Gastroesophageal sphincter (tissue), 4 donors: Measurements from ENCODE around the gene DOK7. TPM values are rescaled to one million over a fixed set of nuclear protein-coding genes. Genes with fewer than 3 reads are reported as not detected.

Experiments
- ATAC-seq: fragments of 150-250 bp; one replicate; pipeline ENCODE4 v1.9.1; 2016; ENCODE audit warnings: mild to moderate bottlenecking, moderate library complexity
- H3K27ac ChIP-seq, 4 donors: fragments of 200-600 bp; sonication (generic) in 3 of 4; 1 replicate in 3 of 4; 2 replicates in 1 of 4; pipeline ENCODE4 v1.5.1; 2016 to 2019
- H3K27me3 ChIP-seq: fragments of 200-600 bp; sonication (generic); one replicate; pipeline ENCODE4 v1.5.1; 2019
- H3K36me3 ChIP-seq, 2 donors: fragments of 200-600 bp; sonication (generic); one replicate each; pipeline ENCODE4 v1.5.1; 2019; ENCODE audit warnings: control low read depth in 1 of 2
- H3K4me1 ChIP-seq, 3 donors: fragments of 200-600 bp; sonication (generic); 1 replicate in 2 of 3; 2 replicates in 1 of 3; pipeline ENCODE4 v1.5.1; 2016 to 2019; ENCODE audit warnings: control low read depth in 2 of 3
- H3K4me3 ChIP-seq, 2 donors: fragments of 200-600 bp; sonication (generic); one replicate each; pipeline ENCODE4 v1.5.1; 2019; ENCODE audit warnings: mild to moderate bottlenecking in 1 of 2, moderate library complexity in 1 of 2
- H3K9me3 ChIP-seq, 3 donors: fragments of 200-600 bp; sonication (generic); one replicate each; pipeline ENCODE4 v1.5.1; 2017 to 2019; ENCODE audit warnings: control low read depth in 2 of 3
- CTCF ChIP-seq, 4 experiments: fragments of 200-600 bp in 2 of 4; fragments of 450-650 bp in 2 of 4; sonication (generic) in 1 of 4; IDR thresholded peaks; one replicate each; pipeline ENCODE4 v1.5.1; 2017 to 2019; ENCODE audit warnings: antibody characterized with exemption in 4 of 4, mild to moderate bottlenecking in 2 of 4, moderate library complexity in 2 of 4
- EP300 ChIP-seq: sonication (generic); formaldehyde crosslinking; IDR thresholded peaks from one replicate; pipeline ENCODE4 v1.6.1; 2017; ENCODE audit warnings: antibody characterized with exemption, mild to moderate bottlenecking
- POLR2A ChIP-seq, 2 donors: fragments of 450-650 bp; IDR thresholded peaks; one replicate each; pipeline ENCODE4 v1.6.1; 2017; ENCODE audit warnings: antibody characterized with exemption in 2 of 2, mild to moderate bottlenecking in 2 of 2, moderate library complexity in 1 of 2
- POLR2AphosphoS5 ChIP-seq: sonication (generic); formaldehyde crosslinking; IDR thresholded peaks from one replicate; pipeline ENCODE4 v1.6.1; 2017; ENCODE audit warnings: antibody characterized with exemption
- WGBS, 2 donors: methylation state at CpG; one replicate each; pipeline ENCODE4 v1.1.5; 2018; ENCODE audit warnings: low coverage in 1 of 2; 5-methylcytosine and 5-hydroxymethylcytosine counted together
- total RNA-seq, 4 donors: library from RNA; depleted of rRNA; stranded (reverse); fragments of >200 nt; gene quantifications; one replicate each; pipeline ENCODE4 v1.1.0, GENCODE V29; 2016

The DOK7 gene
- total RNA-seq, 4 donors from 2014 or later = 0.32 to 5.3 (median 2.8) TPM

GRCh38 chr4:3516061-3516835 lies 53.1 kb downstream of the DOK7 start:
- ATAC-seq = no peak
- Histone ChIP-seq H3K9me3 (no peaks in the 10 kb centered on the region), H3K4me1 (no peaks in the 10 kb centered on the region), H3K4me3 (no peak overlapping the region), H3K27me3 (no peaks in the 10 kb centered on the region), H3K36me3 (peaks cover 0 to 100% of the 10 kb centered on the region in 2 donors), H3K27ac (no peak overlapping the region)
- WGBS, 2 donors = 100% methylated on average over 1 of the region's 32 CpGs; no CpG with 5 or more reads in 1 of the 2 donors
- no peak for TF ChIP-seq EP300

- 96% methylated on average over 5 of the region's 29 CpGs; no CpG with 5 or more reads in 1 of the 2 donors for WGBS, 2 donors
- H3K36me3 ChIP-seq = peaks cover 0 to 100% of the 10 kb centered on the region in 2 donors
- no peaks in the 10 kb centered on the region for H3K27me3 ChIP-seq
- H3K9me3 ChIP-seq = no peaks in the 10 kb centered on the region
- H3K4me3 ChIP-seq = no peak overlapping the region
- H3K27ac ChIP-seq = no peak overlapping the region
- H3K4me1 ChIP-seq = no peaks in the 10 kb centered on the region
- no peak for ATAC-seq
- TF ChIP-seq POLR2A (IDR thresholded peaks at IDR 0.05) (no peak), EP300 (no peak), POLR2AphosphoS5 (no peak), CTCF (IDR thresholded peaks at IDR 0.05) (no peak)
Observed at GRCh38 chr4:3516836-3517730, 54.0 kb downstream of the DOK7 start.

- no peaks in the 10 kb centered on the region for H3K9me3 ChIP-seq
- peaks cover 0 to 100% of the 10 kb centered on the region in 2 donors for H3K36me3 ChIP-seq
- no peak overlapping the region for H3K27ac ChIP-seq
- H3K4me1 ChIP-seq = no peaks in the 10 kb centered on the region
- no peak for ATAC-seq
- WGBS, 2 donors = no CpG with 5 or more reads among the region's 49 CpGs
- no peaks in the 10 kb centered on the region for H3K27me3 ChIP-seq
- no peak overlapping the region for H3K4me3 ChIP-seq
- no peak for TF ChIP-seq CTCF (IDR thresholded peaks at IDR 0.05)
- no peak for TF ChIP-seq EP300
- no peak for TF ChIP-seq POLR2AphosphoS5
- TF ChIP-seq POLR2A (IDR thresholded peaks at IDR 0.05) = no peak
Observed at GRCh38 chr4:3517731-3518510, 54.8 kb downstream of the DOK7 start.

- Histone ChIP-seq H3K4me1 (no peaks in the 10 kb centered on the region), H3K27ac (no peak overlapping the region), H3K36me3 (peaks cover 0 to 100% of the 10 kb centered on the region in 2 donors), H3K27me3 (no peaks in the 10 kb centered on the region), H3K9me3 (no peaks in the 10 kb centered on the region), H3K4me3 (no peak overlapping the region)
- no peak for TF ChIP-seq POLR2AphosphoS5
- no peak for TF ChIP-seq POLR2A (IDR thresholded peaks at IDR 0.05)
- no peak for ATAC-seq
- no CpG with 5 or more reads among the region's 11 CpGs for WGBS, 2 donors
Observed at GRCh38 chr4:3518511-3518880, 55.4 kb downstream of the DOK7 start.

GRCh38 chr4:3518941-3519340 lies 55.8 kb downstream of the DOK7 start:
- ATAC-seq = no peak
- no peak overlapping the region for H3K4me3 ChIP-seq
- H3K4me1 ChIP-seq = no peaks in the 10 kb centered on the region
- H3K27me3 ChIP-seq = no peaks in the 10 kb centered on the region
- no peaks in the 10 kb centered on the region for H3K9me3 ChIP-seq
- TF ChIP-seq EP300 (no peak), POLR2A (IDR thresholded peaks at IDR 0.05) (no peak), POLR2AphosphoS5 (no peak), CTCF (IDR thresholded peaks at IDR 0.05) (no peak)
- H3K36me3 ChIP-seq = peaks cover 0 to 100% of the 10 kb centered on the region in 2 donors
- H3K27ac ChIP-seq = no peak overlapping the region
- WGBS, 2 donors = 94% methylated on average over 11 of the region's 18 CpGs; no CpG with 5 or more reads in 1 of the 2 donors
